LNCAP (cell line): ENCODE measurements around the gene TIAM2.

ENCODE experiments used
- CTCF ChIP-seq: fragments of 450-650 bp; IDR thresholded peaks from 2 replicates; pipeline ENCODE4 v1.5.1; 2017; ENCODE audit warnings: mild to moderate bottlenecking

TIAM2 gene

DNA sequence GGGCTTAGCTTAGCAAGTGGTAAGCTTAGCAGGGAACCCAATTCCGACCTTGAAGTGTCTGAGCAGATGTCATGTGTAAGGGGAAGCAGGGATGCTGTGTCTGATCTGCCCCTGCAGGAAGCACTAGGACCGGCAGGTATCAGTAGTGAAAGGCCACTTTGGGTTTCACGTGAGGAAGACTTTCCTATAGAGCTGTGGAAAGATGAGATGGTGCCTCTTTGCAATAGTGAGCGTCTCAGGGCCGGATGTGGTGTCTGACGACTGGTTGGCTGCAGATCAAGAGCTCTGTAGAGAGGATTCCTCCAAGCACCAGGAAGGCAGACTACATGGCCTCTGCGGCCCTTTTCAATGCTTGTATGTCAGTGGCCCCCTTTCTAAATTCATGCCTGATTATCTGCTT is 98.3 kb downstream of the TIAM2 start:
- no peak for TF ChIP-seq CTCF

DNA sequence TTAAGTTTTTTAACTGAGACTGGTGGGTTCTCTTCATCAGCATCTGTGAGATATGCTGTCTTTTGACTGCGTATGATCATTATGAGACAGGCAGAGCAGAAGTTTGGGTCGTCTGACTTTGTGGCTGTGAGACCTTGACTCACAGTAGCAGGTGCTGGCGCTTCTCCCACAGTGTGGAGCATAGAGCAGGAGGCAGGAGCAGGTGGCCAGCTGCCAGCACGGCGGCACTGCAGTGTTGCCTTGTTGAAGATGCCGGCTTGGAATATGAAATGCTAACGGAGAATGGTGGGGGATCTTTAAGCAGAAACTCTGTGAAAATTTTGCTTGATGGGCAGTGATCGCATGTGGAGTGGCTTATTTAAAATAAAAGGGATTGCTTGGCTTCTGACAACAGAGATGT is 105.0 kb downstream of the TIAM2 start:
- TF ChIP-seq CTCF = no peak

DNA sequence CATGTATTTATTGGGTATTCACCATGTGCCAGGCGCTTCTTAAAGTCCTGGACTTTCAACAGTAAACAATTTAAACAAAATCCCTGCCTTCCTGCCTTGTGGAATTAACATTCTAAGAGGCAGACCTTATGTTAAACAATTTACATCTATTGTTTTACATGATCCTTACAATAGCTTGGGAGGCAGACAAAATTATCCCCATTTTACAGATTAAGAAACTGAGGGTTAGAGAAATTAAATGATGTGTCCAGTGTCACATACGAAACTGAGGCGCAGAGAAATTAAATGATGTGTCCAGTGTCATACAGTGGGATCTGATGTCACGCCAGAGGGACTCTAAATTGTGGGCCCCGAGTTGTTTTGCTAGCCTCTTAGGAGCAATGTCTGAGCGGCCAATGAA is 105.5 kb downstream of the TIAM2 start:
- no peak for TF ChIP-seq CTCF

GRCh38 chr6:155103816-155104366 is 108.8 kb downstream of the TIAM2 start:
- no peak for TF ChIP-seq CTCF

DNA sequence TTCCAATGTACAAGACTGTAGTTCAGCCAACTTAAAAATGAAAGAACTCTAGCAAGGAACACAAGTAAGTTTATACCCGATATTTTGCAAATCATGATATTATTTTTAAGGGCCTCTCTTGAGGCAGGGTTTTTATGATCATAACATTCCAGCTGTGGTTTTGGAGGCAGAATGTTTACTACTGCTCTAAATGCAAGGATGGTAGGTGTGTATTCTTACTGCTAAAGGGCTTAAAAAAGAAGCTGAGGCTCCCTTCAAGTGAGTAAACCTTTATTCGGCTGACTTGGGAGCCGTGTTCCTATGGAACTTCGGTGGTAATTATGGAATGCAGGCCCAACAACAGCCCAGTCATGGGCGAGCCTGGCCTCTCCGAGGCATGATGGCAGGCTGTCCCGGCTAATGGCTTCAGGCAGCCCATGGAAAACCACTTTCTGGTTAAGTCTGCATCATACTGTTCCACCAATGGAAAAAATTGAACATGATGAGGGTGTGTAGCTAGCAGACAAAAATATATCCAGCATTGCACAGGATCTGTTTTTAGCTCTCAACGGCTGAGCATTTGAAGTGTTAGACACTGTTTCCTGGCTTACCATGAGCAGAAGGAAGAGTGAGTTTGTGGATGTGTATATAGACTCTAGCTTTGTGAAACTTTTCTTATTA is 111.5 kb downstream of the TIAM2 start:
- no peak for TF ChIP-seq CTCF

GRCh38 chr6:155107432-155108069 is 112.4 kb downstream of the TIAM2 start:
- no peak for TF ChIP-seq CTCF

GRCh38 chr6:155108070-155108820 is 113.1 kb downstream of the TIAM2 start:
- TF ChIP-seq CTCF = no peak
